NCI-H2196 treated with DMSO at 0.1 percent for 48 hours (cell line): ENCODE results near the gene PRKG1.
"Not testable (repeated sequence)": the region's sequence is repeated elsewhere in the genome, so short reads cannot be mapped to it uniquely, and the experiment has no call there.

Source experiments
- DNase-seq: peaks from one replicate; lab custom pipeline; 2025; ENCODE audit not compliant: unreplicated experiment; lab: John Stamatoyannopoulos, UW

The PRKG1 gene

GRCh38 chr10:51729822-51730555, 655.7 kb downstream of the PRKG1 start:
- DNase-seq = no peak

- DNase-seq = no peak
These were observed 658.8 kb downstream of the PRKG1 start for GRCh38 chr10:51733057-51733456.

DNA sequence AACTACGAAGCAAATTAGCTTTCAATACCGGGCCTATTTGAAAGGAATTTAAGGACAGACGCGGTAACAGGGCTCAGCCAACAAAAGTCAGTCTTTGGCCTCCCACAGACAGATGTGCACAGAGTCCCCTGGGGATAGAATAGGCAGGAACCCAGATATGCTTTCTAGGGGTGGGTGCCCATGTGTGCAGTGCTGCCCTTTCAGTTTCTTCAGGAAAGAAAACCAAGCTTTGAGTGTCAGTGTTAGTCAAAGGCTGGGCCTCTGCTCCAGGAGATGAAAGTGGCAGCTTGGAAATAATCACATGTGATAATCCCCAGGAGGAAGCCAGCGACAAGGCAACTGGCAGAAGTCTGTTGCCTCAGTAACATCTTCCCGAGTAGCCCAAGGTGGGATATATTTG, 668.9 kb downstream of the PRKG1 start:
- no peak for DNase-seq

- DNase-seq = no peak
These were observed 670.1 kb downstream of the PRKG1 start for GRCh38 chr10:51744235-51745000.

DNA sequence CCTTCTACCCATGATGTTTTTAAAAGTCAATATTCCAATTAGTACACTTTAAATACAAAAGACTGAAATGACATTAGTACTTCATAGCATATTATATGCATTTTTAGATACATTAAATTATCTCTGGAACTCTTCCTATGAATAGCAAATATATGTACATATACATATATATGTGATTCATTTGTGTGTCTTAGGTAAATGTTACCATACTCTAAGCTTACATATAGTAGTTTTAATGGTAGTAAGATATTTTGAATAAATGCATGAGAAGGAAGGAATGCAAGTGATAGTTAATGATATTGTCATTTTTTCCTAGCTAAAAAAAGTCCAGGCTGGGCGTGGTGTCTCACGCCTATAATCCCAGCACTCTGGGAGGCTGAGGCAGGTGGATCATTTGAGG, 671.1 kb downstream of the PRKG1 start:
- no peak for DNase-seq

- no peak for DNase-seq
These were observed 672.9 kb downstream of the PRKG1 start for GRCh38 chr10:51747216-51747615.

DNA sequence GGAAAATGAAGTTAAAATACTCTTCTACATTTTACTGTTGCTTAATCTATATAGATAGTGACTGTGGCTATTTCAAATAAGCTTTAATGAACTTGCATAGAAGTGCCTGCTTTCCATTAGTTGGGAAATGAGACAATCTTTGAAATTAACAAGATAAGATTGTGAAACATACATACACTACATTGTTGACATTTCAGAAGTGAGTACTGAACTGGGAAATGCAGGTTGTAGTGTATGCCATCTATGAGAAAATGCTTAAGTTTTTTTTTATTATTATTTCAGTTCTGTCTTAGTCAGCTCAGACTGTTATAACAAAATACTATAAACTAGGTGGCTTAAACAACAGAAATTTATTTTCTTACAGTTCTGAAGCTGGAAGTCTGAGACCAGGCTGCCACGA, 674.7 kb downstream of the PRKG1 start:
- no peak for DNase-seq

GRCh38 chr10:51758366-51758765, 684.1 kb downstream of the PRKG1 start:
- DNase-seq = no peak

- DNase-seq = not testable (repeated sequence)
These were observed 684.6 kb downstream of the PRKG1 start for GRCh38 chr10:51758838-51759237.

DNA sequence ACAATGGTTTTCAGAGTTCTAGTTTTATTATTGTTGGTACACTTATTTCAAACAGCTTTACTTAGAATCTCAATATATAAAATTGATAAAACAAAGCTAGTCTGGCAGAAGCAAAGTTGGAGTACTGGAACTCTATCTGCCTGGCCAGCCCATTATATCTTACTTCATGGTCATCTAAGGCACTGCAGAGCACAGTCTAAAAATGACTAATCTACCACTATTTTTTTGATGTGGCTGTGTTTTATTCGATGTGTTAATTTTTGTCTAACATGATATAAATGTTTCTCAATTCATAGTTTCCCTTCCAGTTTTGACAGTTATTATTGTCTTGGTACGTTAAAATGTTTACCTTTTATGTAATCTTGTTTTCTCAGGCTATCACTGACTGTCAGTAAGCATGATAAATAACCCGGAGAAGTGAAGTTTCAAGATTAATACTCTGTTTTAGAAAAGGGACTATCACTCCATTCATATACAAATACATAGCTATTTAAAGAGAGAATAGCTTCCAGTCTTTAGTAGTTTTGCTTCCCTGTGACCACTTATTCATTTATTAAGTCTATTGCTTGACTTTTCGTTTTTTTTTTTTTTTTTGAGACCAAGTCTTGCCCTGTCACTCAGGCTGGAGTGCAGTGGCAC, 685.7 kb downstream of the PRKG1 start:
- no peak for DNase-seq

- DNase-seq = no peak
These were observed 686.8 kb downstream of the PRKG1 start for GRCh38 chr10:51760864-51761640.

DNA sequence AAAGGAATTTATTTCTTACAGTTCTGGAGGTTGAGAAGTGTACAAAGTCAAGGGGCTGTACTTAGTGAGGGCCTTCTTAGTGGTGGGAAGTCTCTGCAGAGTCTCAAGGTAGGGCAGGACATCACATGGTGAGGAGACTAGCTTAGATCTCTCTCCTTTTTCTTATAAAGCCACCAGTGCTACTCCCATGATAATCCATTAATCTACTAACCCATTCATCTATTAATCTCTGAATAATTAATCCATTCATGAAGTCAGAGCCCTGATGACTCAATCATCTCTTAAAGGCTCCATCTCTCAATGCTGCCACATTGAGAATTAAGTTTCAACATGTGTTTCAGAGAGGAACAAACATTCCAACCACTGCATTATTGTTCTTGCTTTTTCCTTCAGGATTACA, 689.5 kb downstream of the PRKG1 start:
- DNase-seq = no peak

GRCh38 chr10:51765284-51765971, 691.1 kb downstream of the PRKG1 start:
- no peak for DNase-seq

DNA sequence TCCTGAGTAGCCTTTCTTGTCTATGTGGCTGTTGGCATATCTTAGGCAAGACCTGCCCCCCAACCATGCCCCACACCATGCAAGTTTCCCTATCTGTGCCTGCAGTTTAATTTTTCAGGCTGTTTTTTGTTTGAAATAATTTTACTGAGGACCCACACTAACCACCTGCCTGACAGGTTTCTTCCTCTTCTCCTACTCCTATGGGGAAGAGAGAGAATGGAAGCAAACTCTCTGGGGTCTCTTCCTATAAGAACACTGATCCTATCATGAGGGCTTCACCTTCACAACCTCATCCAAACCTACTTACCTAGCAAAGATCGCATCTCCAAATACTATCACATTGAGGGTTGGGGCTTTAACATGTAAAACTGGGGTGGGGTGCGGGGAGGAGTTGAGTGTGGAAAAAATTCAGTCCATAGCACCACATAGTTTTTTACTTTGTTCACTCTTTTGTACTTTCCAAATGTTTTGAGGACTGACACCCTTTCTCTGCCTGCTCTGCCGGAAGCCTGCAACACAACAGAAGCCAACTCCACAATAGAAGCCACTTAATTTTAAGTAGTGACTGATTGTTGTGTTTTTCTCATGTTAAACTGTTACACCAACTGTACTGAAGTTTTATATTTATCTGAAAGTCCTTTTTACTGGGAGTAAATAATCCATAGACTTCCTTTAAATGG, 692.3 kb downstream of the PRKG1 start:
- no peak for DNase-seq

GRCh38 chr10:51767103-51767763, 692.9 kb downstream of the PRKG1 start:
- no peak for DNase-seq

GRCh38 chr10:51768886-51769465, 694.7 kb downstream of the PRKG1 start:
- DNase-seq = no peak

DNA sequence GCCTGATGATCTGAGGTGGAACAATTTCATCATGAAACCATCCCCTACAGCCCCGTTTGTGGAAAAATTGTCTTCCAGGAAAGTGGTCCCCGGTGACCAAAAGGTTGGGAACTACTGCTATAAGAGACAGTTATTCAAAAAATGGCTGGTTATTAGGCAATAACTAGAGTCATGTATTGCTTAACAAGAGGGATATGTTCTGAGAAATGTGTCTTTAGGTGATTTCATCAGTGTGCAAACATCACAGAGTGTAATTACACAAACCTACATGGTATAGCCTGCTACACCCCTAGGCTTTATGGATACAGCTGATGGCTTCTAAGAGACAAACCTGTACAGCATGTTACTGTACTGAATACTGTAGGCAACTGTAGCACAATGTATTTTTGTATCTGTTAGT, 696.4 kb downstream of the PRKG1 start:
- no peak for DNase-seq

DNA sequence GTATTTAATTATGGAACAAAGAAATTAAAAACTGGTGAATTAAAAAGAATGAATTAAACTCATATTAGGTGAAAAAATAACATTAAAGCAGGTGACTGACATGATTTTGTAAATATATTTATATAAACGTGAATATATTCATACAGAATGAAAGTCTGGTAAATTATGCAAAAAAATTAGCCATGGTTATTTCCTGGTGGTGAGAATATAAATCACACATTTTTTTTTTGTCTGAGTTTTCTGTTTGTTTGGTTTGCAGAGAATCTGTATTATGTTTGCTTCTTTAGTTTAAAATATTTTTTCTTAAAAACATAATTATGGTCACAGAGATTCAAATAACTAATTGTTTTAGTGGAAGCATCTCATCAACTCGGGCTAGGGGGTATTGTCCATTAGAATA, 698.1 kb downstream of the PRKG1 start:
- no peak for DNase-seq

DNA sequence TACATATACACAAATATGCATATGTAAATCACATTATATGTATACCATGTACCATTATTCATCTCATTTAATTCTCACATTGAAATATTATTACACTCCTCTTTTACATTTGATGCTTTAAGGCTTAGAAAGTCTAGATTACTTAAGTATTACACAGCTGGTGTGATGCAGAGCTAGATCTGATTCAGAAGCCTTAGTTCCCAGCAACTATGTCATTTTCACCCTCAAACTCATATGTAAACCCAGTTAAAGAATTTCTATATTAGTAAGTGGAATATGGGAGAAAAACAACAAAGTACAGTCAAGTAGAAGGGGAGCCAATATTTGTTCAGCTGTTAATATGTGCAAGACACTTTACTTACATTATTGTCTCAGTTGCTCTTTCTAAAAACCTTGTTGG, 699.4 kb downstream of the PRKG1 start:
- DNase-seq = no peak
